ENCODE measurements around the gene RERE.

RERE gene

DNA sequence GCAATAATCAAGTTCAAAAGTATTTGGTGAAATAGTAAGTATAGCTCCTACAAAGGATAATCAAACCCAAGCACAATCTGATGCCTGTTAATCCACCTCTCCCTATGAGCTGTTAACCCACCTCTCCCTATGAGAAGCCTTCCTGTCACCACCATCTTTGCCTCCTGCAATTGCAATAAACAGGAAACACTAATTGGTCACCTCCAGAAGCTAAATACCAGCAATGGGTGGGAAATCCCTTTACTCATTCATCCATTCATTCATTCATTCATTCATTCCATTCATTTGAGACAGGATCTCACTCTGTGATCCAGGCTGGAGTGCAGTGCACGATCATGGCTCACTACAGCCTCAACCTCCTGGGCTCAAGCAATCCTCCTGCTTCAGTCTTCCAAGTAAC lies 132.8 kb downstream of the RERE start:
- DNase-seq = no peak

DNA sequence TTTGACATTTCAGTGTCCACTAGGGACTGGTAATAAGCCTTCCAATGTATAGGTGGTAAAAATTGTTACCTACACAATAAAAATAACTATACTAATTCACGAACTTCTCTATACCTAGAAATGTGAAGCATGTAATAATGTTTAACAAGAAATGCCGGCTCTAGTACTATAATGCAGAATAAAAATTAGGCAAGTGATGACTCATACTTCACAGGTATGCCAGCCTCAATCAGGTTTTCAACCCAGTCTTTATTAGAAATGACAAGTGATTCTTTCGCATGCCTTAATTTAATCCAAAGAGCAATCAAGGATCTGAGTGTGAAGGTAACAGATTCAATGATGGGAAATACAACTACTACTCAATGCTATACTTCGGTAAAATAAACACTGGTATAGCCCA lies 134.9 kb downstream of the RERE start:
- no peak for DNase-seq

DNA sequence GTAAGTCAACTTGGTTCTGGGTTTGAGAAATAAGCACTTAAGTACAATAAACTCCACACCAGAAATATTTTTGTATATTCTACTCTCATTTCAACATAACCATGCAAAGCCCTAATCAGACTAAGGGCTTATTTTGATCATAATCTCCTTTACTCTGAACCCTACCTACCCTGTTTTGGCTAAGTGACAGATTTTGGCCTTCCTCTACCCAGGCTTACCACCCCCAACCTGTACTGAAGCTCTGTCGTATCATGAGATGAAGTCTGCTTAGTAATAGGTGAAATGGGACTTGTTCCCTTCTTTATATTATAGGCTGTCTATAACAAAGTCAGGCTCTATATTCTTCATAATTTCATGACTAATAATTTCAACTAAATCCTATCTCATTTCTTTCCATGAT lies 135.5 kb downstream of the RERE start:
- no peak for DNase-seq

DNA sequence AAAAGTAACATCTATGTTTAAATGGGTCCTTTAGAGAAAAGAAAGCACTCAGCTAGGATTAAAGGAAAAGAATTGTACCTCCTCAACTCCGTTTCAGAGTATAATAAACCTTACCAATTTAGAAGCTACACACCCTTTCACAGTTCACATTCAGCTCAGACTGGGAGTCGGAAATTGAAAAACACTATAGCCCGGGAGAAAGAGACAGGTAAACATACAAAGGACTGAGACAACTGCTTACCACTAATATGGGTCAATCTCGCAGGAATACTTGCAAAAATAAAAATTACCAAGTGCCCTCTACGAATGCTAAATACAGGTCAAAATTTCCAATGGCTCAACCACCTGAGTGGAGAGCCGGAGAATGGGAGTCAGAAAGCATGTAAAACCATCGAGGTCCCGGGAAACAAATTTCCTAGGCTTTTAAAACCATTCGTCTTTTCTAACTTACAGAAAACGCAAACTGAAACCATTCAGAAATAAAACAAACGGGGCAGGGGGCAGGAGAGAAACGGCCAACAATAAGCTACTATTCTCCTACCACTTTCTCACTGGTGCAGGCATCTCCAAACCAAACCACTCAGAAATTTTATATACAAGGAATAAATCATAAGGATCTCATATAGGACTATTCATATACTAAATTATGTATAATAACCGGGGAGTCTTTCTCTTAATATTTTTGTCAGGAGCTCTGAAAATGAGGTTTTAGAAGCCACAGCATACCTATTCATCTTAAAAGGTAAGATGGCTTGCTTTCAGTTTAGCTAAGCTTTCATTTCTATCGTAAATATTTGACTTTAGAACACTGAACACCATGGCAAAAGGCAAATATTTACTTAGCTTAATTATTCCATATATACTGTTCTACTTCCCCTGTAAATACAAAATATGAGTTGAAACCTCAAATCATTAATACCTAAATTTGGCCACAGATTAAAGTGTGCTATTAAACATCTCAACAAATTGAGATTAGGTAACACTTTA lies 136.5 kb downstream of the RERE start:
- no peak for DNase-seq

DNA sequence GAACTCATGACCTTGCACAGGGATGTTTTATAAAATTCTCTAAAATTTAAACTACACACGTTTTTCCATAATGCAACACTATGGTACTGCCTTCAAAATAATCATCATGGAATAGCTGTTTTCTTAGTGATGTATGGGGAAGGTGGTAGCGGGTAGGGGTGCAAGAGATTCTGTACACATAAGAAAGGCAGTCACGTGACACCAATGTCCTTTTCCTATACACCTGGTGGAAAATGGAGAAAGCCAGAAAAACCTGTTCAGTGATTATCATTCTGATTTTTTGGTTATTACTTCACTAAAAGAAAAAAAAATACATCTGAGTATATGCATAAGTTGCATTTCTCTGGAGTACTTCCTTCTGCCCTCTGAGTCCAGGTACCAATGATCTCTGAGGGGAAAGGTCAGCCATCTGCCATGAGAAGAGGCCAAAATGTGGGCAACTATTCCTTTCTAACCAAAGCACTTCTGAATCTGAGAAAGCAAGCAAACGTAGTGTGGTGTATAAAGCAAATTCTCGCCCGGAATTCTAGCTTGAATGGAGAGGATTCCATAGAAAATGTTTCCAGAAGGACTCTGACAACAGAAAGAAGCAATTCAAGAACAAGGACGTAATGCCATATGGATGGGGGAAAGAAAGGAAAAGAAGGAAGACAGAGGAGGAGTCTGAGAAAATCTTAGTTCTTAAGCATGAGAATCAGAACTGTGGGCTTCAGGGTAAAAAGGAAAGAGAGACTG lies 137.3 kb downstream of the RERE start:
- DNase-seq = no peak

DNA sequence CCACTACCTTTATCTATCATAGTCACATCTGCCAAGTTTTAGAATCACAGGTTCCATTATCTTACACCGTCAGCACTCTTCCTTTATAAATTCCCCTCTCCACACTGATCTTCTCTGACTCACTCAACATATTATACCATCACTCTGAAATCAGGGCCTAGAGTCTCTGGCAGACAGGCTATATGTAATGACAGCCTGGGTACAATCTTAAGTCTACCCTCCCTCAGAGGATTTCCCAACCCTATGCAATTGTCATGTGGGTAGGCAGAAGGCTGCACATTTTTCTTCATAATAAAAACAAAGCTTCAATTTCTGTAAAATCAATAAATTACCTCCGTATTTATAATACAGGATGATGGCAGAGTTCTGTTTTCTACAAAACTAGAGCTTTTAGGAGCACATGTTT lies 138.0 kb downstream of the RERE start:
- DNase-seq = no peak

DNA sequence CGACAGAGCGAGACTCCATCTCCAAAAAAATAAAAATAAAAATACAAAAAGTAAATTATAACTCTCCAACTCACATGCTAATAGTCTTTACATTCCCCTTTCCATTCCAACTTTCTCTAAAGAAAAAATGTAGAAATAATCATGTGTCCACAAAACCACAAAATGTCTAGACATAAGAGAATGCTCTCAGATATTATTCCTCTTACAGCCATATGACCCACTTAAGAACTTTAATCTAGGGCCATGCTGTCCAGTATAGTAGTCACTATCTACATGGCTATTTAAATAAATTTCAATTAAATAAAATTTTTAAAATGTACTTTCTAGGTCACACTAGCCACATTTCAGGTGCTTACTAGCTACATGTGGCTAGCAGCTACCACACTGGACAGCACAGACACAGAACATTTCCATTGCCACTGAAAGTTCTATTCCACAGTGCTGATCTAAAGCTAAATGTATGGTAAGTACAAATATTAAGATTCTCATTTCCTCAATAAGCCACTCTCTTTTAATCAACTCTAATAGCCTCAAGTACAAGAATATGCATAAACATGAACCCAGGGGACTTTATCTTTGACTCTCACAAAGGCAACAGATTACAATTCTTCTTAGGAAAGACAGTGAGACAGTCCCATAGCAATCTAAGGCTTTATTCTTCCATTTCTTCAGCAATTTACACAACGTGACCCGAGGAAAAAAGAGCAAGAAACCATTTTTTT lies 138.6 kb downstream of the RERE start:
- DNase-seq = no peak

DNA sequence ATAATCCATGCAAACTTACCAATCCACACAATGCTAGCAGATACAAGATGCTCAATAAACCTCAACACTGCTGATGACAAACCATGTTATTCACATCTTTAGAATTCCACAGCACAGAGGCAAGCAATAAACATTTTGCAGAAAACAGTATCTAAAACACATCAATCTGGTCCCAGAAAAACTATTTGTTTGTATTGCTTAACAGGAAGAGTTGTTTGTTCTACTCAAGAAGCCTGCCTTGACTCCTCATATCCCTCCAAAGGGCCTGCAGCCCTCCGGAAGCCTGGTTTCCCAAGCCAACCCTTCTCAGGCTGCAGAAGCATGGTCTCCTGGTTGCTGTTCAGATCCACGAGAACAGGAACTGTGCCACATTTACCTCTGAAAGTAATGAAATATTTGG lies 139.7 kb downstream of the RERE start:
- DNase-seq = no peak

DNA sequence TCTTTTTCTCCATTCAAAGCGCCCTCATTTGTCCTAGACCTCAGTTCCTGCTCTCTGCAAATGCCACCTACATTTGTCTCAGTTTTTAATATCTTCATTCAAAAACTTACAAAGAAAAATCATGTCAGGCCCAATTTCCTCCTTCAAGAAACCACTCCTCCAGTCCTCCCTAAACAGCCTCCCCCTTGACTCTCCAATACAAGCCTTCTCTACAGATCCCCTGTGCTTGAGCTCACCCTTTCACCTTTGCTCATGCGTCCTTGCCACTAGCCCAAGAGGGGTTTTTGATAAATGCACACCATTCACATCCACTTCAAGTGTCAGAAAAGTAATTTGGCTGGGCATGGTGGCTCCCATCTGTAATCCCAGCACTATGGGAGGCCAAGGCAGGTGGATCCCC lies 140.6 kb downstream of the RERE start:
- DNase-seq = no peak

DNA sequence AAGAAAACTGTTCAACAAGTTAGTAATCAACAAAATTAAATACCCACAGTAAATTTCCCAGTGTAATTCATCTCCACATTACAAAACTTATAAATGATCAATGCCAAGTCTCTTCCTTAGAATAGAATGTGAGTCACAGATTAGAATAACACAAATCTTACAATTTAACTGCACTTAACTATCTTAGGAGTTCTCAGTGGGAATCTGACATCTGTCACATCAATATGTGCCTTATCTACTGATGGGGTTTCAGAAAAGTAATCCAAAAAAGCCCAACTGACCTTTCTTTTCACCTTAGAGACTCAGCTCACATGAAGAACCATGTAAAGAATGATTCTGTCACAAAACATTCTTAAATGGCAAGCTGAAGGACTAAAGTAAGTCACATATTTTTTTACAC lies 141.4 kb downstream of the RERE start:
- no peak for DNase-seq

DNA sequence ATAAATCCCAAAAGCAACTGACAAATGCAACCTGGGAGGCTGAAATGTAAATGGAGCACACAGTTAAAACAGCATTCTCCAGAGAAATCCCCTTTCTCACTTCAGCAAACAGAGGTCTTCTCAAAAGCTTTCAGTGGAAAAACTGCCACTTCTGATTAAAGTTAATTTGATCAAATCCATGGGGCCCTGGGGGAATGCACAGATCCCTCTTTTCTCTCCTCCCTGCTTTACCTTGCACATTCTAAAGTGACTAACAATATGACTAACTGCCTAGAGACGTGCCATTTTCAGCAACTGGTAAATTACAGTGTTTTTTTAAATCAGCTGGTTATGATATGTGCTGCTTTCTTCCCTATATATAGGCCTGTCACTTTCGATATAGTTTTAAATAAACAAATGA lies 142.5 kb downstream of the RERE start:
- no peak for DNase-seq

DNA sequence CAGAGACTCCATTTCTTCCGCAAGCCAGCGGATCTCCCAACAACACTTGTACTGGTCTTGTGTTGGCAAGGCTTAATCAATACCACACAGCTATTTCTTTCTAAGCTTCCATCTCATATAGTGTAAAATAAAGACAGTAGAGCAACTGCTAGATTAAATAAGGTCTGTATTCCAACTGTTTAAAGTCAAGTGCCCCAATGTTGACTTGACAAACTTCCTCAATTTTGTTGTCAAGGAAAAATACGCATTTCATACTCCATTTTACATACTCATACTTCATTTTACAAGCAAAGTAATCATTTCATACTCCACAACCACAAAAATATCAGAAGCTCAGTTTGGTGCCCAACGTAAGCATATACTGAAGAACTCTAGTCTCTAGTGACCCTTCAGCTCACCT lies 143.0 kb downstream of the RERE start:
- DNase-seq = no peak

DNA sequence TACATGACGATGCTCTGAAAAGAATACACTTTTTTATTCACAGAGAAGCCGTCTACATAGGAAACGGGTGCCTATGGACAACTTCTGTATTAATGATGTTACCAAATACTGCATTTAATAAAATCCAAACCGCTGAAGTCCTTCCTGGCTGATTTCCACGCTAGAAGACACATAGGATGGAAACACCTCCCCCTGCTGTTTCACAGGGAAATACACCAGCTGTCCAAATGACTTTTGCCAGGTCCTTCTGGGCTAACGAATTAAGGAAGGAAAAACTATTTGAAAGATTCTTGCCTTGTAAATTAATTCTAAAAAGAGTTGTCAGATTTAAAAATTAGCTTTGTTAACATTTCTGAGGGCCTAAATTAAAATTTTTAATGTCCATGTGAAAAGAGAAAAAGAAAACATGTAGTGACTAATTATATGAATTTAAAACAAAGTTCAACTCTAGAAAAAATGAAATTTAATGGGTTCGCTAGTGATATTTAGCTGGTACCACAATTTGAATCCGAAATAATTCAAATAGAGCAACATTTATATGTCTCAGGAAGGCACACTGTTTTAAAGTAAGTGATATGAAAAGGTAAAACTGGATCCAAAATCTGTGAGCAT lies 146.0 kb downstream of the RERE start:
- DNase-seq = peak; percentile 51

DNA sequence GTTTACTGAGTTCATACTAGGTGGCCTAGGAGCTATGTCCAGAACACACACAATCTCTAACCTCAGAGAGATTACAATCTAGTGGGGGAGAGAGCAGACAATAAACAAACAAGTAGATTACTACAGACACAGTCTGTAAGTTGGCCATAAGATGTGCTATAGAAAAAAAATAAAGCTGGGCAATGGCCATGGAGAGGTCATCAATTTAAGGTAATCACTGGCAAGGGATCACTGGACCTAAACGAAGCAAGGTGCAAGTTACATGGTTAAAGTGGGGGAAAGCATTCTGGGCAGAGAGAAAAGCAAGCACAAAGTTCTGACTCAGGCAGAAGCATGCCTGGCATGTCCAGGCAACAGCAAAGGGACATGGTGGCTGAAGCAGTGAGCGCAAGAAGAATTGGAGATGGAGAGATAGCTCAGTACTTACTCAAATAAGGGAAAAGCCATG lies 147.0 kb downstream of the RERE start:
- DNase-seq = no peak

DNA sequence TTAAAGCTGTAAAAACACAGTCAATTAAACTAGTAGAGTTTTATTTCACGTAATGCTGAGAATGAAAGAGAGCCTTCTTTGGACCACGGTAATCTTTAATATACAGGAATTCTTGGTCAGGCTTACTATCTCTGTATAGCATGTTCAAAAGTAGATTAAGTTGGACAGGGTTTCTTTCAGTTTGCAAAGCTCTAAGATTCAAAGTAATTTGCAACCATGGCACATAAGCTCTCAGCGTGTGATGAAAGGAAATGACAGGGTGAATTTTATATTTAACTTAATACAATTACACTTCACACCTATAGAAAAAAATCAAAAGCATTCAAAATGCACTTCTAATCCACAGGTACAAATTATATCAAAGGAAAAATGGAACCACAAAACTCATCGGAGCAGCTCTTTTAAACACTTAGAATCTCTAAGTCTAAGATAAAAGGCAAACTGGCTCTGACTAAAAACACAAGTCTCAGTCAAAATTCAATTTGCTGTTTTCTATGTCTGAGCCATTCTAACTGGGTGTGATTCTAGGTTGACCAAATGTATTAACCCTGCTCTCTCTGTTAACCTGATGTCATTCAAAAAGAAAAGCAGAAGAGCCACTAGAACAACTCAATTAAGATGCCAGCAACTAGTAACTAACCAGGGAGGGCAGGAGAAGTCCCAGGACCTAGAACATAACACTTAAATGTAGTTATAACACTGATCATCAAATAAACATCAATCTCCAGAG lies 147.7 kb downstream of the RERE start:
- DNase-seq = no peak

DNA sequence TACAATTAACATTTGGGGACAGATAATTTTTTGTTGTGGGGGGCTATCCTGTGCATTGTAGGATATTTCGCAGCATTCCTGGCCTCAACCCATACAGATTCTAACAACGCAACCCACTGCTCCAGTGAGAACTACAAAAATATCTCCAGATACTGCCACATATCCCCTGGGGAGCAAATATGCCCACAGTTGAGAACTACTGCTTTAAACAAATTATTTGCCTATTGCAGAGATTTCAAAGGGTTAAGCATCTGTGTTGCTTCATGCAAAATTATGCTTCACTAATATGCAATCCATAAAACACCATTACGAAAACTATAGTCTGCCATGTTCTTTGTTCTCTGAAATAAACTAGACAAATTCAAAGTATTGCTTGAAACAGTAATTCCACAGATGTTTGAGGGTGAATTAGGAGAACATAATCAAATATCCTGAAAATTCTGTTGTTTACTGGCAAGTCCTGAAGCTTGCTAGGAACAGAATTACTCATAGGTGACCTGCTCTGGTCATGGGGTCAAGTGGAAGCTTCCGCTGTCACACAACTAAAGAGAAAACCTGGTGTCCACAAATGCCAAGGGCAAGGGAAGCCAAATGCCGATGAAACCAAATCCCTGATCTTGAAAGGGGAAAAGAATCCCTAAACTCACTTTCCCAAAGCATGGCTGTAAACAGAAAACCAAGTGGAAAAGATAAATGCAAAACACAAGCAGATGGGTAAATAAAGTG lies 149.4 kb downstream of the RERE start:
- DNase-seq = no peak

DNA sequence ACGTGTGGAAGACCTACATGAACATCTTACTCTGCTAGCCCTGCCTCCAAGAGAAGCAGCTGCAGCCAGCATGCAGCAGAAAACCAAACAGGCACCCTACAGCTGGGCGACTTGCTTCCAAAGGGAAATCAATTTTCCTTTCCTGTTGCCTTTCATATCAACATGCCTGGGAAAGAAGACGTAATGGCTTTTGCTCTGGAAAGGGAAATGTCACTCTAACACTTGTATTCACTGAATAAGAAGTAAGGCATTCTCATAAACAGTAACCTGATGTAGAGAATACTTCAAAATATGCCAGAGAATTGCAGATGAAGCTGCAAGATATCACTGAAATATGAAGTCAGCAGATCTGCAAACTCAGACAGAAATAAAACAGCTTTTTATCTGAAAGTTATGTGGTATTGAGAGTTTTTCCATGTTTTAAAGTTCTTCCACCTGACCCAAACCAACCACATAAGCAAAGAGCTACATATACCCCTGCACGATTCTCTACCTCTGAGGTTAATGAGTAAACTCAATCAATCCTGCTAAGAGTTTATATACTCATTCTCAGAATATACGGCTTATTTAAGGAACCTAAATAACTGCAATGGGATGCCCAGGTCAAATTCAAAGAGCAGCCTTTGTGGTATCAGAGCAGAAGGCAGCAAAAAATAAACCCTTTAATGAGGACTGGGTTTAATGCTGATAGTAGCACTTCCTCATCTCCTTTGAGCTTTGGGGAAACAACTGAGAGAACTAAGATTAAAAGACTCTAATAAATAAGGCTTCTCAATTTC lies 150.9 kb downstream of the RERE start:
- no peak for DNase-seq

DNA sequence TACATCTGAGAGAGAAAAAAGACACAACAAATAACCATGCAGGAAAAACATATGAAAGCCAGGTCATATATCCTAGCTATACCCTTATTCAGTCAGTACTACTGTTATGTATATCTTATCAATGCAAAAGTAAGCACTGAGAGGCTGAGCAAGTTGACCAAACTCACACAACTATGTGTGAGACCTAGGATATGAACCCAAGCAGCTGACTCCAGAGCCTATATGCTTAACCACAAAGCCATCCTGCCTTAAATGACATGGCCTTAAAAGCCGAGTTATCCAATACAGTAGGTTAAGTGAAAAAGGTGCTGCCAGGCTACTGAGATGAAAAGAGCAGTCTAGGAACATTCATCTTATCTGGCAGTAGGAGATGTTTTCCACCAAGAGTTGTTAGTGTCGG lies 151.6 kb downstream of the RERE start:
- DNase-seq = no peak

DNA sequence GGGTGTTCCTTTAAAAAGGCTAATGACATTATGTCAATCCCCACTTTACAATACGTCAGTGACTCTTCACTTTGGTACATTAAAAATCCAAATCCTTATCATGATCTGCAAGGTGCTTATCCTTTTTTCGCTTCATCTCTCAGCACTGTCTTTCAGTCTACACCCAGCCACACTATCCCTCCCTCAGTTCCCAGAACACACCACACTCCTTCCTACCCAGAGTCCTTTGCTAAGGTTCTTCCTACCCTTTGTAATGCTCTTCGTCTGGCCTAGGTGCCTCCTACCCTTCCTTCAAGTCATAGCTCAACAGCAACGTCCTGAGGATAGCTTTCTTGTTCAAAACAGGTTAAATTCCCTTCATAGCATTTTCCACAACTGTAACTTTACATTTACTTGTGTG lies 152.6 kb downstream of the RERE start:
- DNase-seq = no peak

DNA sequence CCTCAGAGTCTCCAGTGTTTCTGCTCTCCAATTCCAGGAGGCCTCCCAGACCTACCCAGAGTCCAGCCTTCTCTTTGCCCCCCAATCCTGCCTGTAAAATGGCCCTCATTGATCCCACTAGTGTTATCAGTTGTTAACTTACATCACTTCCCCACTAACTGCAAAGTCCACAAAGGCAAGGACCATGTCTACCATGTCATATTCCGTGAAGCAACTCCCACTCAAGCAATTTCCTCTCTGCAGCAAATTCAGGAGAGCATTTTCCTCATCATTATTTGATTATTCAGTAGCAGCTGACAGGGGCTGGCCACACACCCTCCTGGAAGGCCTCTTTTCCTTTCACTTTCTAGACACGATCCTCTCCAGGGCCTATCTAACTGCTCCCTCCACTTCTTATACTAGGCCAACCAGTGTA lies 153.5 kb downstream of the RERE start:
- DNase-seq = no peak
